SK-N-SH treated with all-trans-retinoic acid at 6 μM for 48 hours (cell line): ENCODE data around the gene PIM1.
"Not testable (repeated sequence)": the region's sequence is repeated elsewhere in the genome, so short reads cannot be mapped to it uniquely, and the experiment has no call there.

Experiments
- BACH2 ChIP-seq: fragments of 250-450 bp; sonication (Bioruptor Pico); IDR thresholded peaks from 2 replicates; pipeline ENCODE4 v1.9.0; 2021; ENCODE audit warnings: mild to moderate bottlenecking, borderline replicate concordance
- ESRRG ChIP-seq: fragments of 250-450 bp; sonication (Bioruptor Pico); IDR thresholded peaks from 2 replicates; pipeline ENCODE4 v1.6.1; 2021; ENCODE audit warnings: mild to moderate bottlenecking
- OSR1 ChIP-seq: fragments of 250-450 bp; sonication (Bioruptor Pico); IDR thresholded peaks from 2 replicates; pipeline ENCODE4 v1.8.0; 2022; ENCODE audit warnings: moderate library complexity, mild to moderate bottlenecking, inconsistent platforms
- PPARA ChIP-seq: fragments of 250-450 bp; sonication (Bioruptor Pico); IDR thresholded peaks from 2 replicates; pipeline ENCODE4 v1.5.0; 2020; ENCODE audit warnings: mild to moderate bottlenecking, borderline replicate concordance
- RARB ChIP-seq: fragments of 250-450 bp; sonication (Bioruptor Pico); IDR thresholded peaks from 2 replicates; pipeline ENCODE4 v1.8.0; 2021; ENCODE audit warnings: mild to moderate bottlenecking, moderate library complexity
- ZFP30 ChIP-seq: fragments of 450-650 bp; formaldehyde crosslinking; IDR thresholded peaks from 2 replicates; pipeline ENCODE4 v1.5.0; 2022; ENCODE audit warnings: mild to moderate bottlenecking, moderate library complexity
- ZNF70 ChIP-seq: fragments of 450-650 bp; formaldehyde crosslinking; IDR thresholded peaks from 2 replicates; pipeline ENCODE4 v1.5.0; 2020; ENCODE audit warnings: mild to moderate bottlenecking, moderate library complexity
- ZNF8 ChIP-seq: fragments of 450-650 bp; formaldehyde crosslinking; IDR thresholded peaks from 2 replicates; pipeline ENCODE4 v1.5.0; 2020; ENCODE audit warnings: mild to moderate bottlenecking, moderate library complexity
- TF ChIP-seq, protein P1 (sequence below): fragments of 250-450 bp; sonication (Bioruptor Pico); IDR thresholded peaks from 2 replicates; pipeline ENCODE4 v1.8.0; 2020; ENCODE audit warnings: mild to moderate bottlenecking, moderate library complexity, borderline replicate concordance

DNA sequence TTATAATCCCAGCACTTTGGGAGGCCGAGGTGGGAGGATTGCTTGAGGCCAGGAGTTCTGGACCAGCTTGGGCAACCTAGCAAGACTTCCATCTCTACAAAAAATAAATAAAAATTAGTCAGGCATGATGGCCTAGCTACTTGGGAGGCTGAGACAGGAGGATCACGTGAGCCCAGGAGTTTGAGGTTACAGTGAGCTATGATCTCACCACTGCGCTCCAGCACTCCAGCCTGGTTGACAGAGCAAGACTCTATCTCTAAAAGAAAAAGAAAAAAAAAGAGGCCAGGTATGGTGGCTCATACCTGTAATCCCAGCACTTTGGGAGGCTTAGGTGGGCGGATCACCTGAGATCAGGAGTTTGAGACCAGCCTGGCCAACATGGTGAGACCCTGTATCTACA is 10.7 kb downstream of the PIM1 start:
- TF ChIP-seq BACH2; ESRRG (CRISPR knock-in tag); ZNF70 (CRISPR knock-in tag); ZFP30 (CRISPR knock-in tag); ZNF8; RARB; PPARA (CRISPR knock-in tag); OSR1: not testable (repeated sequence)
- TF ChIP-seq, protein P1, sequence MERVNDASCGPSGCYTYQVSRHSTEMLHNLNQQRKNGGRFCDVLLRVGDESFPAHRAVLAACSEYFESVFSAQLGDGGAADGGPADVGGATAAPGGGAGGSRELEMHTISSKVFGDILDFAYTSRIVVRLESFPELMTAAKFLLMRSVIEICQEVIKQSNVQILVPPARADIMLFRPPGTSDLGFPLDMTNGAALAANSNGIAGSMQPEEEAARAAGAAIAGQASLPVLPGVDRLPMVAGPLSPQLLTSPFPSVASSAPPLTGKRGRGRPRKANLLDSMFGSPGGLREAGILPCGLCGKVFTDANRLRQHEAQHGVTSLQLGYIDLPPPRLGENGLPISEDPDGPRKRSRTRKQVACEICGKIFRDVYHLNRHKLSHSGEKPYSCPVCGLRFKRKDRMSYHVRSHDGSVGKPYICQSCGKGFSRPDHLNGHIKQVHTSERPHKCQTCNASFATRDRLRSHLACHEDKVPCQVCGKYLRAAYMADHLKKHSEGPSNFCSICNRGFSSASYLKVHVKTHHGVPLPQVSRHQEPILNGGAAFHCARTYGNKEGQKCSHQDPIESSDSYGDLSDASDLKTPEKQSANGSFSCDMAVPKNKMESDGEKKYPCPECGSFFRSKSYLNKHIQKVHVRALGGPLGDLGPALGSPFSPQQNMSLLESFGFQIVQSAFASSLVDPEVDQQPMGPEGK = not testable (repeated sequence)
